Measurements from ENCODE around the gene IL12RB1.

The IL12RB1 gene

DNA sequence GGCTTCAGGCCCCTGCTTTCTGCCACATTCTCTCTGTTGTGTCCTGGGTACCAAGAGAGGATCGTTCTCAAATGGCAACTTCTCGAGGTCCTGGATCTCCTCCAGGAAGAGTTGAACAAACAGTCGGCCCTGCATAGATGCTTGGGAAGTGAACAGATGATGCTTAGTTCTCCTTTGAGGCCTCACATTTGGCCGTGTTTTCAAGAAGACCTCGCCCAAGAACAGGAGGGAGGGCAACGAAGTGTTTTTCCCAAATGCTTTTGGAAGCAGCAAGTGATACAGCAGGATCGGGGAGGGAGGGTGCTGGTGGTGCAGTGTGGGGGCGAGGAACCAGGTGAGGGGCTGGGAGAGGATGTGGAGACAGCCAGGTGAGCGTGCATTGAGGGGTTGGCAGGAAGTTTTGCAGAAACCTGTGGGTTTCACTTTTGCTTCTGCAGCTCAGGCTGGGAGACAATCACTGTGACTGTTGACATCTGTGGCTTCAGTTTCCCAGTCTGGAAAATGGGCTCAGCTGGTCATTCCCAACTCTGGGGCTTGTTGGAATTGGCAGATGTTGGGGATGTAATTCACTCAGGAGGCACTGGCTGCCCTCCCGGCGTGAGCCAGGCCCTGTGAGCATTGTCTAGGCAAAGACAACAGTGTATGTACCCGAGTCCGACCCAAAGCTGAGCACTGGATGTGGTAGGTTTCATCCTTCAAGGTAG lies 32.4 kb upstream of the IL12RB1 start:
- TF ChIP-seq, protein P1, sequence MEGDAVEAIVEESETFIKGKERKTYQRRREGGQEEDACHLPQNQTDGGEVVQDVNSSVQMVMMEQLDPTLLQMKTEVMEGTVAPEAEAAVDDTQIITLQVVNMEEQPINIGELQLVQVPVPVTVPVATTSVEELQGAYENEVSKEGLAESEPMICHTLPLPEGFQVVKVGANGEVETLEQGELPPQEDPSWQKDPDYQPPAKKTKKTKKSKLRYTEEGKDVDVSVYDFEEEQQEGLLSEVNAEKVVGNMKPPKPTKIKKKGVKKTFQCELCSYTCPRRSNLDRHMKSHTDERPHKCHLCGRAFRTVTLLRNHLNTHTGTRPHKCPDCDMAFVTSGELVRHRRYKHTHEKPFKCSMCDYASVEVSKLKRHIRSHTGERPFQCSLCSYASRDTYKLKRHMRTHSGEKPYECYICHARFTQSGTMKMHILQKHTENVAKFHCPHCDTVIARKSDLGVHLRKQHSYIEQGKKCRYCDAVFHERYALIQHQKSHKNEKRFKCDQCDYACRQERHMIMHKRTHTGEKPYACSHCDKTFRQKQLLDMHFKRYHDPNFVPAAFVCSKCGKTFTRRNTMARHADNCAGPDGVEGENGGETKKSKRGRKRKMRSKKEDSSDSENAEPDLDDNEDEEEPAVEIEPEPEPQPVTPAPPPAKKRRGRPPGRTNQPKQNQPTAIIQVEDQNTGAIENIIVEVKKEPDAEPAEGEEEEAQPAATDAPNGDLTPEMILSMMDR (IDR thresholded peaks at IDR 0.05): no peak
- TF ChIP-seq ZFX (IDR thresholded peaks at IDR 0.05; ENCODE audit: borderline replicate concordance): no peak
- H3K27ac ChIP-seq: 0 out of 2 replicates have a peak overlapping the region, but pooled peaks have one; percentile 63

DNA sequence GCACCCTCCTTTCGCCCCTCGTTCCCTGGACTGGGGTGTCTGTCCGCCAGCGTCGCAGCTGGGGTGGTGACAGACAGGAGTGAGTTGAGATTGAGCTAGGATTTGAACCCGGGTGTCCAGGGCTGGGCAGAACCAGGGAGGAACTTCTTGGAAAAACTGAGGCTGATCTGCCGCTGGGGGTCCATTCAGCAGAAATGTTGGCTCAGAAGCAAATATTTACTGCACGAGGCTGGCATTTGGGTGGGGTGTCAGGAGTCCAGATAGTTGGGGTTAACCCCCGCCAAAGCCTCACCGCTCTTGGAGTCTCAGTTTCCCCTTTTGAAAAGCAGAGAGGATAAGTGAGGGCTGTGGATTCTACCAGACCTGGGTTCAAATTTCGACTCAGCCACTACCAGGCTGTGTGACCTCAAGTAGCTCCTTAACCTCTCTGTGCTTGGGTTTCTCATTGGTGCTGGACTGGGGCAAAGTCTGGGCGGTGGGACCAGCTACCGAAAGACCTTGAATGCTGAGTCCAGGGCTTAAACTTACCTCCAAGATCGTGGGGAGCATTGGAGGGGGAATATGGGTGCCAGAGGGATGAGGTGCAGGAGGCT lies 31.8 kb upstream of the IL12RB1 start:
- TF ChIP-seq ZFX (IDR thresholded peaks at IDR 0.05; ENCODE audit: borderline replicate concordance): no peak
- TF ChIP-seq, protein P1 (IDR thresholded peaks at IDR 0.05): no peak
- peak overlapping the region; percentile 63 for H3K27ac ChIP-seq

DNA sequence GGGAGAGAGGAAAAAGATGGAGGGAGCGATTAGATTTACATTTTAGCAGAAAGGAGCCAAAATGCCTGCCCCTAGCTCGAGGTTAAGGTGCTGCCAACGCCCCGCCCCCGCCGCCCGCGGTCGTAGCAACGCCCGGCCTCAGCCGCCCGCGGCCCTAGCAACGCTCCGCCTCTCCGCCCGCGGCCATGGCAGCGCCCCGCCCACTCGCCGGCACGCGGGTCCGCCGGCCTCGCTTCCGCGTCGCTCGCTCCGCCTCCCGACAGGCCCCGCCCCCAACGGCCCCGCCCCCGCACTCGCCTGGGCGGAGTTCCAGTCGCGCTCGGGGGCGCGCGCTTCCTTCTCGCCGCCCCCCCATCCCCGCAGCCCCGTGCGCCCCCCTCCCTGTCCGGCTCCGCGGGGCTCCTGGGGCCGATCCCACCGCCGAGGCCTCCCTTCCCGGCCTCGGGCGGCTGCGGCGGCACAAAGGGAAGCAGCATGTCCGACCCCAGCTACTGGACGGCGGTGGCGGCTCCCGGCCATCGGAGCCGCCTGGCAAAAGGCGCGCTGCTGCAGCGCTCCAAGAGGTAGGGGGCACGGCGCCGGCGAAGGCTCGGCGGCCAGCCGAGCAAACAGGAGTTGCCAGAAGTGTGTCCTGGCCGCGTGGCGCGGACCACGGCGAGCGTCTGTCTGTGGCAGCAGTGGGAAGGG lies 31.1 kb upstream of the IL12RB1 start:
- peak overlapping the region; percentile 63 for H3K27ac ChIP-seq
- TF ChIP-seq ZFX (IDR thresholded peaks at IDR 0.05; ENCODE audit: borderline replicate concordance): no peak
- TF ChIP-seq, protein P1 (IDR thresholded peaks at IDR 0.05): peak; percentile 17; the same call in 1 of the 2 replicates

DNA sequence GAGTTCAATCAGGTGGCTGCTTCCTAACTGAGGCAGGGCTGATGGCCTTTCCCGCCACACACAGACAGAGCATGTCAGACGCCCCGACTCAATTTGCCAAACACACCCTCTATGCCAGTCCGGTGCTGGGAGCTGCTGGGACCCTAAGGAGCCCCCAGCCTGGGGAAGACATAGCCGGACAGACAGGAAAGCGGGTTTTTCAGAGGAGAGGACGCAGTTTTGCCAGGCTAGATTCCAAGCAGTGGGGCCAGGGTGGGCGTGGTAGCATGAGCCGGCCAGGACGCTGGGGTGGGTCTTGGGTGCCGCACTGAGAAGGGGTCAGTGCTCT lies 30.6 kb upstream of the IL12RB1 start:
- peak overlapping the region; percentile 63 for H3K27ac ChIP-seq
- TF ChIP-seq, protein P1 (IDR thresholded peaks at IDR 0.05): no peak
- TF ChIP-seq ZFX (IDR thresholded peaks at IDR 0.05; ENCODE audit: borderline replicate concordance): no peak

DNA sequence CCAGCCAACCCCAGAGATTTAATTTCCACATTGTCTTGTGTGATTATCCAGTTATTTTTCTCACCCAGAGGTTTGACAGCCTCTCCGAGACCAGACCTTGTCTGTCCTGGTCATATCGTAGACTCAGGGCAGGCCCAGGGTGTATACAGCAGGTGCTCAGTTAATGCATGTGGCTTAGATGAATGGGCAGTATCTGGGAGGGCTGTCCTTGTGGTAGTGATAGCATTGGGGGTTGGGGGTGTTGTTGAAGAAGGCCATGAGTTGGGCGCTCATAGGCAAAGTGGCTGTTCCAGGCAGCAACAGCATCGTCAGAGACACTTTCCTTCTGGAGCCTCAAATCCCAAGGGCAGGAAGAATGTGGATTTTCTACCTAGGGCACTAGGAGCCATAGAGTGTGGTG lies 27.7 kb upstream of the IL12RB1 start:
- no peak for TF ChIP-seq ZFX (IDR thresholded peaks at IDR 0.05; ENCODE audit: borderline replicate concordance)
- TF ChIP-seq, protein P1 (IDR thresholded peaks at IDR 0.05): no peak
- H3K27ac ChIP-seq: no peak overlapping the region

DNA sequence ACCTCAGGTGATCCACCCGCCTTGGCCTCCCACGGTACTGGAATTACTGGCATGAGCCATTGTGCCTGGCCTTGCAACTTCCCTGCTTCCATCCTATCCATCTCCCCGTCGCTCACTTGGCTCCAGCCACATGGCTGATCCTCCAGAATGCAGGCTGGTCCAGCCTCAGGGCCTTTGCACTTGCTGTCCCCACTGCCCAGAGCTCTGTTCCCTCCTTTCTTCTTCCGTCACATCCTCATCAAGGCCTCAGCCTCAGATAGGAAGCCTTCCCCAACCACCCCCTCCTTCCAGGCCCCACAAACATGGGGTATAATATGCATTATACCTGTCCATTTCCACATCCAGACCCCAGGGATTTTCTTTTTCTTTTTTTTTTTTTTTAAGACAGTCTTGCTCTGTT lies 27.1 kb upstream of the IL12RB1 start:
- H3K27ac ChIP-seq: no peak overlapping the region
- TF ChIP-seq ZFX (IDR thresholded peaks at IDR 0.05; ENCODE audit: borderline replicate concordance): no peak
- TF ChIP-seq, protein P1 (IDR thresholded peaks at IDR 0.05): no peak

DNA sequence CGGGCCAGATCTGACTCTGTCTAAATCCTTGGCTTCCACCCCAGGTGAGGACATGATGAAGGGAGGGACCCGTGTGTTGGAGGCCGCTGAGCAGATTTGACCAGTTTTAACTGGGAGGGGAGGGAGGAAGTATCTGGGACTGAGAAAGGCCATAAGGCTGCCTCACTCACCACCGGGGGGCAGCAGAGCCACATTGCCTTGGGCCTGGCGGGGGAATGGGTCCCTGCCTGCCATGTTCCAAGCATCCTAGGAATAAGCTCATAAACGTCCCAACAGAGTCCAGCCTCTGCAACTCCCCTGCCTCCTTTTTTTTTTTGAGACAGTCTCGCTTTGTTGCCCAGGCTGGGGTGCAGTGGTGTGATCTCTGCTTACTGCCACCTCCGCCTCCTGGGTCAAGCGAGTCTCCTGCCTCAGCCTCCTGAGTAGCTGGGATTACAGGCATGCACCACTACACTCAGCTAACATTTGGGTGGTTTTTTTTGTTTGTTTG lies 26.3 kb upstream of the IL12RB1 start:
- H3K27ac ChIP-seq: no peak overlapping the region
- TF ChIP-seq, protein P1 (IDR thresholded peaks at IDR 0.05): peak; percentile 98
- TF ChIP-seq ZFX (IDR thresholded peaks at IDR 0.05; ENCODE audit: borderline replicate concordance): no peak

Measured in 22Rv1 (cell line).